ENCODE results near the gene MAN1C1.

The MAN1C1 gene

GRCh38 chr1:25798666-25799351, 182.2 kb downstream of the MAN1C1 start (continued):
- TF ChIP-seq CREB5 (CRISPR knock-in tag; IDR thresholded peaks at IDR 0.05; ENCODE audit: low read depth) (no peak), BACH2 (CRISPR knock-in tag; IDR thresholded peaks at IDR 0.05; ENCODE audit: borderline replicate concordance) (no peak), POU6F1 (CRISPR knock-in tag; IDR thresholded peaks at IDR 0.05; ENCODE audit: borderline replicate concordance, low read depth) (no peak), RARB (CRISPR knock-in tag; IDR thresholded peaks at IDR 0.05) (no peak)

DNA sequence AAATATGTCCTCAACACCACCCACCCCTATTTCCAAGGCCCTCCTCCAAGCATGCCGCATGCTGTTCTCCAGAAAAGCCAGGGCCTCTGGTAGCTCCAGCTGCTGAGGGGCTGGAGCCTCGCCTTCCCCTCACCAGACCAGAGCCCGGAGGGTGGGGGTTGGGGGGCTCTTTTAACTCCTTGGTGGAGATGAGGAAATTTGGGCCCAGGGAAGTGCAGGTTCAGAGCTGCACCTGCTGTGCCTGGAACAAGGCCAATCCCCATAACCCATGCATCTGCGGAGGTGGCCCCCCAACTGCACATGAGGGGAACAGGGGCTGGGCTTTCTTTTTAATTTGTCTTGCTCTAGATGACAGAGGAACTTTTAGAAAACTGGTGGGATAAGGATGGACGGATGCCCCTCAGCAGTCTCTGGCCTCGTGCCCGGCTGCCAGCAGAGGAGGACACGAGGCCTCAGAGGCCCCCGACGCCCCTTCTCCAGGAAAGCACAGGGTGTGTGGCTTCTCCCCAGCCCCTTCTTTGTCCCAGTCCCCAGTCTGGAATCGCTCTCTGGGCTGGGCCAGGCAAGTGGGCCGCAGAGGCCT, 182.9 kb downstream of the MAN1C1 start:
- no peak for ATAC-seq
- no peak for TF ChIP-seq ZFP3 (CRISPR knock-in tag; IDR thresholded peaks at IDR 0.05)
- no peak for TF ChIP-seq TSHZ2 (CRISPR knock-in tag; IDR thresholded peaks at IDR 0.05)
- no peak for TF ChIP-seq CSDC2 (CRISPR knock-in tag; IDR thresholded peaks at IDR 0.05)

DNA sequence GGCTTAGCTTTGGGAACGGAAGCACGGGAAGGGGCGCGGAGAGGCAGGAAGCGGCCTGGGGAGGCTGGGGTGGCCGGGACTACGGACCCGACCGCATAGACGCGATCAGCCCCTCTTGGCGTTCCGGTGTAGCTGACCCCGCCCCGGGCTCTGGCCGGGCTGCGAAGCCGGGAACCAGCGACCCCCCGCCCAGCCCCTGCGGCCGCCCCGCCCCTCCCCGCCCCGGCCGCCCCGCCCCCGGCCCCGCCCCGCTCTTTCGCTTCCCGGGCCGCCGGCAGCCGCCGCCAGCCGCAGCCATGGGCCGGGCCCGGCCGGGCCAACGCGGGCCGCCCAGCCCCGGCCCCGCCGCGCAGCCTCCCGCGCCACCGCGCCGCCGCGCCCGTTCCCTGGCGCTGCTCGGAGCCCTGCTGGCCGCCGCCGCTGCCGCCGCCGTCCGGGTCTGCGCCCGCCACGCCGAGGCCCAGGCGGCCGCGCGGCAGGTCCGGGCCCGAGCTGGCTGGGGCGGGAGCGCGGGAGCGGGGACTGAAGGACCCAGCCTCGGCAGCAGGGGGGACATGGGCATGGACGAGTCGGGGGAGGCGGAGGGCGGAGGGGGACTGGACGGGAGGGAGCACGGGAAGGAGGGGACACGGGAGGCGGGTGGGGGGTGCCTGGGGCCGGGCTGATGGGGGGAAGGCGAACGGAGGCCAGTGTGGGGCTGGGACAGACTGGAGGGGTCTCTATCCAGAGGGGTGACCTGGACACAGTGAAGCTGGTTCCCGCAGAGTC, 183.5 kb downstream of the MAN1C1 start, which contains the start of gene SELENON:
TSS of gene SELENON (plus strand) at position 259 of the 768 bp plus-strand sequence. CDS start at position 297, 38 bp downstream.
- no peak for TF ChIP-seq BACH2 (CRISPR knock-in tag; IDR thresholded peaks at IDR 0.05; ENCODE audit: borderline replicate concordance)
- no peak for TF ChIP-seq ZNF565 (CRISPR knock-in tag; conservative IDR thresholded peaks at IDR 0.05; ENCODE audit: low read depth)
- TF ChIP-seq ZC3H10 (CRISPR knock-in tag; IDR thresholded peaks at IDR 0.05) = no peak
- TF ChIP-seq ZFP3 (CRISPR knock-in tag; IDR thresholded peaks at IDR 0.05) = no peak
- no peak for TF ChIP-seq CSDC2 (CRISPR knock-in tag; IDR thresholded peaks at IDR 0.05)
- no peak for TF ChIP-seq TOX (CRISPR knock-in tag; IDR thresholded peaks at IDR 0.05; ENCODE audit: borderline replicate concordance)
- TF ChIP-seq RARB (CRISPR knock-in tag; IDR thresholded peaks at IDR 0.05) = no peak
- no peak for TF ChIP-seq OSR1 (CRISPR knock-in tag; IDR thresholded peaks at IDR 0.05)
- no peak for TF ChIP-seq SNAI2 (CRISPR knock-in tag; IDR thresholded peaks at IDR 0.05)
- TF ChIP-seq ZFP30 (CRISPR knock-in tag; IDR thresholded peaks at IDR 0.05) = no peak
- no peak for TF ChIP-seq TSHZ2 (CRISPR knock-in tag; IDR thresholded peaks at IDR 0.05)
- no peak for TF ChIP-seq ZNF70 (CRISPR knock-in tag; IDR thresholded peaks at IDR 0.05)
- TF ChIP-seq ESRRG (CRISPR knock-in tag; IDR thresholded peaks at IDR 0.05) = no peak
- TF ChIP-seq, protein P1, sequence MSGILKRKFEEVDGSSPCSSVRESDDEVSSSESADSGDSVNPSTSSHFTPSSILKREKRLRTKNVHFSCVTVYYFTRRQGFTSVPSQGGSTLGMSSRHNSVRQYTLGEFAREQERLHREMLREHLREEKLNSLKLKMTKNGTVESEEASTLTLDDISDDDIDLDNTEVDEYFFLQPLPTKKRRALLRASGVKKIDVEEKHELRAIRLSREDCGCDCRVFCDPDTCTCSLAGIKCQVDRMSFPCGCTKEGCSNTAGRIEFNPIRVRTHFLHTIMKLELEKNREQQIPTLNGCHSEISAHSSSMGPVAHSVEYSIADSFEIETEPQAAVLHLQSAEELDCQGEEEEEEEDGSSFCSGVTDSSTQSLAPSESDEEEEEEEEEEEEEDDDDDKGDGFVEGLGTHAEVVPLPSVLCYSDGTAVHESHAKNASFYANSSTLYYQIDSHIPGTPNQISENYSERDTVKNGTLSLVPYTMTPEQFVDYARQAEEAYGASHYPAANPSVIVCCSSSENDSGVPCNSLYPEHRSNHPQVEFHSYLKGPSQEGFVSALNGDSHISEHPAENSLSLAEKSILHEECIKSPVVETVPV (CRISPR knock-in tag; IDR thresholded peaks at IDR 0.05) = no peak
- ATAC-seq = peak; percentile 68

Data from SK-N-SH treated with all-trans-retinoic acid at 6 μM for 48 hours (cell line).